H1 (cell line): Measurements from ENCODE around the gene ST3GAL2. TPM values are rescaled to one million over a fixed set of nuclear protein-coding genes. Genes with fewer than 3 reads are reported as not detected.

ENCODE experiments used
- ATF2 ChIP-seq: IDR thresholded peaks from 2 replicates; pipeline ENCODE4 v1.6.1; 2012; ENCODE audit warnings: low read length, inconsistent platforms
- ATF3 ChIP-seq: IDR thresholded peaks from 2 replicates; pipeline ENCODE4 v1.6.1; 2011; ENCODE audit warnings: low read depth, mild to moderate bottlenecking, low read length; ENCODE audit not compliant: insufficient read depth
- EGR1 ChIP-seq: IDR thresholded peaks from 2 replicates; pipeline ENCODE4 v1.6.1; 2011; ENCODE audit warnings: low read depth, low read length, borderline replicate concordance
- EZH2 ChIP-seq: fragments of 200-600 bp; sonication (generic); IDR thresholded peaks from 2 replicates; pipeline ENCODE4 v1.7.1; 2012; ENCODE audit warnings: low read depth, mild to moderate bottlenecking, moderate library complexity, low read length, inconsistent platforms; ENCODE audit not compliant: severe bottlenecking
- NRF1 ChIP-seq: IDR thresholded peaks from 2 replicates; pipeline ENCODE4 v1.6.1; 2011; ENCODE audit warnings: mild to moderate bottlenecking, low read depth, low read length, improper control_type of control experiment
- PHF8 ChIP-seq: fragments of 200-600 bp; sonication (generic); conservative IDR thresholded peaks from 2 replicates; pipeline ENCODE4 v1.7.1; 2012; ENCODE audit warnings: low read depth, mild to moderate bottlenecking, inconsistent platforms, low read length, moderate library complexity
- RBBP5 ChIP-seq: IDR thresholded peaks from 2 replicates; pipeline ENCODE4 v1.7.1; 2012; ENCODE audit warnings: low read depth, mild to moderate bottlenecking, inconsistent platforms, low read length, moderate library complexity, borderline replicate concordance
- SIX5 ChIP-seq: IDR thresholded peaks from 2 replicates; pipeline ENCODE4 v1.6.1; 2011; ENCODE audit warnings: mild to moderate bottlenecking, low read depth, low read length
- SUZ12 ChIP-seq: fragments of 200-600 bp; sonication (generic); IDR thresholded peaks from 2 replicates; pipeline ENCODE4 v1.6.1; 2012; ENCODE audit warnings: mild to moderate bottlenecking, inconsistent platforms, low read length, moderate library complexity, mixed read lengths
- ZNF274 ChIP-seq: IDR thresholded peaks from 2 replicates; pipeline ENCODE4 v1.7.0; 2012; ENCODE audit warnings: low read length, borderline replicate concordance; ENCODE audit errors: extremely low read depth
- polyA plus RNA-seq, 7 experiments: library from polyadenylated mRNA; depleted of rRNA in 3 of 7; stranded (reverse) in 5 of 7; unstranded in 2 of 7; fragments of >200 nt in 5 of 7; fragments of 200-250 nt in 2 of 7; gene quantifications; 1 replicate in 5 of 7; 2 replicates in 1 of 7; 4 replicates in 1 of 7; pipeline versions ENCODE4 v1.2.1 to v1.2.3, GENCODE V29; 2011 to 2013; ENCODE audit warnings: missing spikeins in 2 of 7, mixed read lengths in 2 of 7
- total RNA-seq: library from RNA; stranded (reverse); fragmentation: NEBNext Ultra II Directional; extraction: Animal tissue kit (Norgen Biotek cat#: 25700); gene quantifications from 2 replicates; pipeline ENCODE4 v1.2.1, GENCODE V29; 2021

ST3GAL2 gene
- total and polyA plus RNA-seq, 2 of the 8 experiments (the other 6 are each of a cell fraction or from before 2014, with no cell fraction given) = 14.4 to 39.7 TPM

- TF ChIP-seq ATF2 (no peak), EGR1 (no peak), PHF8 (no peak), RBBP5 (no peak), NRF1 (no peak), SUZ12 (no peak), EZH2 (no peak), SIX5 (no peak), ZNF274 (no peak), ATF3 (no peak)
Measured at GRCh38 chr16:70475054-70475871, 36.4 kb upstream of the ST3GAL2 start (continued).
